GM10847 (cell line): ENCODE results near the gene SHISA5.
A peak's percentile ranks its signal among the peaks of the same experiment; 100 is the strongest.

Experiments used
- POLR2A ChIP-seq: IDR thresholded peaks from 2 replicates; pipeline ENCODE4 v1.6.1; 2011; ENCODE audit not compliant: insufficient read length; ENCODE audit errors: extremely low read depth

The SHISA5 gene

DNA sequence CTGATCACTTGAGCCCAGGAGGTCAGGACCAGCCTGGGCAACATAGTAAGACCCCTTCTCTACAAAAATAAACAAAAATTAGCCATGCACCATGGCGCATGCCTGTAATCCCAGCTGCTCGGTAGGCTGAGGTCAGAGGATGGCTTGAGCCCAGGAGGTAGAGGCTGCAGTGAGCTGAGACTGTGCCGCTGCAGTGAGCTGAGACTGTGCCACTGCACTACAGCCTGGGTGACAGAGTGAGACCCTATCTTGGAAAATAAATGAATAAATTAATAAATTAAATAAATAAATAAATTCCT lies 10.8 kb downstream of the SHISA5 start:
- TF ChIP-seq POLR2A, result no peak

DNA sequence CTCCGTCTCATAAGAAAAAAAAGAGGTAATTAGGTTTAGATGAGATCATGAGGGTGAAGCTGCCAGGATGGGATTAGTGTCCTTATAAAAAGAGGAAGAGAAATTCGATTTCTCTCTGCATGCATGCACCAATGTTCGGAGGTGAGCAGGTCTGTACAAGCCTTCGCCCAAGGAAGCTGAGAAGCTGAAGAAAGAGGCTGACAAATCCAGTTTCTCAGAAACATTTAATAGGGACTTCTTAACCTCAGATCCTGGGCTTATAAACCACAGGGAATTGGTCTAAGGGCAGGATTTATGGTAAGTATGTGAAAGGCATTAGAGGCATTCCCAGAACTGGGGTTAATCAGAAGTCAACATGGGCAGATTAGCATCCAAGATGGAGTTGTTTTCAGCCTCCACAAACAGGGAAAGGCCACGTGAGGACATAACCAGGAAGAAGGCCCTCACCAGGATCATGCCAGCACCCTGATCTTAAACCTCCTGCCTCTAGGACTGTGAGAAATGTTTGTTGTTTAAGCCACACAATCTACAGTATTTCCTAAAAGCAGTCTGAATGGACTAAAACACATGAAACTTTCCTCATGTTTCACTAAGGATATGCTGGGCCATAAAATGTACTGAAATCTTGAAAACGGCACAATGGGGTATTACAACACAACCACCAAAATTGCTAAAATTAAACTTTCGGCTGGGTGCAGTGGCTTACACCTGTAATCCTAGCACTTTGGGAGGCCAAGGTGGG lies 11.3 kb downstream of the SHISA5 start:
- TF ChIP-seq POLR2A, result no peak

DNA sequence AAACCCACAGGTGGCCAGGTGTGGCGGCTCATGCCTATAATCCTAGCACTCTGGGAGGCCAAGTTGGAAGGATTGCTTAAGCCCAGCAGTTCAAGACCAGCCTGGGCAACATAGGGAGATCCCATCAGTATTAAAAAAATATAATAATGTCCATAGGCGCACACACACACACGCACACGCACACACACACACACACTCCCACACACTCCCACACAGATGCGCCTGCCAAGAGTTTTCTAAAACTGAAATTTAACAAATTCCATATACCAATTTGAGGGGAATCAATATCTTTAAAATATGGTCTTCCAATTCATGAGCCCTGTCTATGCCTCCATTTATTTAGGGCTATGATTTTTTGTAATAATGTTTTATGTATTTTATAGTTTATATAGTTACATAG lies 17.0 kb downstream of the SHISA5 start:
- no peak for TF ChIP-seq POLR2A

DNA sequence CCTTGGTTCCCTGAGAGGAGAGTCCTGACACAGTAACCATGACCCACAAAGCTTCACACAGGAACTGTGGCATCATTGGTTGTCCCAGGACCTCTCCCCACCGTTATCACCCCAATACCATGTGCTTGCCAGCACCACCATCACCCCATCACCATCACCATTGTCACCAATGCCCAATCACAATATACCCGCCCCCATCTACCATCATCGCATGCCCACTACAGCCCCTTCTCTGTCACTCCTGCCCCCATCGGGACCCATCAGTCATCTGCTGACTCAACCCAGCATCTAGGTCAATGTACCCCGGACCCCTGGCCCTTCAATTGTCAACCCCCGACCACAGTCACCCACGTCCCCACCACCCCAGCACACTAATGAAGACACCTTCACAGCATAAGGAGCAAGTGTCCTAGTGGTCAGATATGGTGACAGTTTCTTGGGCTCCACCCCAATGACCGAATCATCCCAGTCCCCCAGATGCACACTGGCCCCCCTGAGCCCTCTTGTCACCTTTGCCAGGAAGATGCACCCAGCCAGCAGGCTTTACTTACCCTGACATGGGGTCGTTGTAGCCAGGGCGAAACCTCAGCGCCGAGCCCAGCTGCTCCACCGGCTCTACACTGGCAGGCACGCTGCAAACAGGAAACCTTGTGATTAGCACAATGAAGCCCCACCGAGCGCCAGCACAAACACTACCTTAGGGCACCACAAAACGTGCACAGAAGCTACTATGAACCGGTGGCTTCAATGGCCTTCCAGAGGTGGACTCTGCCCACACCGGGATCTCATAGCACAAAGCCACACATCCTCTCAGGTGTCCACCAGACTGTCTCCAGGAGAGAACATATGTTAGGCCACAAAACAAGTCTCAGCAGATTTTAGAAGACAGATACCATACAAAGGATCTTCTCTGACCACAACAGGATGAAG lies 25.1 kb downstream of the SHISA5 start:
- no peak for TF ChIP-seq POLR2A

GRCh38 chr3:48477959-48478520 lies 25.9 kb downstream of the SHISA5 start:
- no peak for TF ChIP-seq POLR2A

GRCh38 chr3:48476426-48477053 lies 27.4 kb downstream of the SHISA5 start:
- TF ChIP-seq POLR2A, result no peak

DNA sequence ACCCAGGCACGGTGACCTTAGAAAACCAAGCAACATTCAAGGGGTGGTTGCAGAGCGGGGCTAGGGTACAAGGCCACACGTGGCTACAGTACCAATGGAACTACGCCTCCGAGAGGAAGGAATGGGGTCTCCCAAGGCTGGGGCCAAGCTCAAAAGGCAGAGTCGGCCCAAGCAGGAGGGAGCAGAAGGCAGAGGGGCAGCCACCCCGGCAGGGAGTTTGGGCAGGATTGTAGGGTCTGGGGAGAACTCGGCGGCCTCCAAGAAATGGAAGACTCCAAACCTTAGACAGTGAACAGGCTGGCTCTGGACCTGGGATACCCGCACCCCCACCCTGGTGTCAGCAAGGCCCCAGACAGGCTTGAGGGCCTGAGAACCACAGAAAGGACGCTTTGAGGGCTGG lies 28.8 kb downstream of the SHISA5 start:
- no peak for TF ChIP-seq POLR2A

DNA sequence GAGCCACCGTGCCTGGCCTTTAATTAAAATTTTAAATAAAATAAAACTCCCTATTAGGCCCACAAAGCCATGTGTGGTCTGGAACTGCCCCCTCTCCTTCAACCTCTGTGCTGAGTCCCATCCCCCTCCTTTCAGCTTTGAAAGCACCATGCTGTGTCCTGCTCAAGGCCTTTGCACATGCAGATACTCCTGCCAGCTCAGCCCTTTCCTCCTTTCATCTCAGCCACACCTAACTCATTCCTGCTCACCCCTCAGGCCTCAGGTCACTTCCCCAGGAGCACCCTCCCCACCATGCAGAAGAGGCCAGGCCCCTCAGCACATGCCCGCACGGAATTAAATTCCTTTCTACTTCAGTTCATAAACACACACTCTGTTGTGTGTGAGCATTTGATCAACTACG lies 29.4 kb downstream of the SHISA5 start:
- TF ChIP-seq POLR2A, result no peak

DNA sequence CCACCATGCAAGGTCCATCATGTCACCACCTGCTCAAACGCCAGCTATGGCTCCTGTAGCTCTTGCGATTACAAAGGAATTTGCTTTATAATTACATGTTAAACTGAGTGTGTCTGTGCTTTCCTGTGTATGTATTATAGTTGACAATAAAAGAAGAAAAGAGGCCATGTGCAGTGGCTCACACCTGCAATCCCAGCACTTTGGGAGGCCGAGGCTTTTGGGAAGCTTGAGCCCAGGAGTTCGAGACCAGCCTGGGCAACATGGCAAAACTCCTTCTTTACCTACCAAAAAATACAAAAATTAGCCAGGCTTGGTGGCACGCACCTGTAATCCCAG lies 30.4 kb downstream of the SHISA5 start:
- no peak for TF ChIP-seq POLR2A

GRCh38 chr3:48472923-48473616 lies 30.9 kb downstream of the SHISA5 start:
- peak; percentile 83 for TF ChIP-seq POLR2A

- no peak for TF ChIP-seq POLR2A
These were observed 31.4 kb downstream of the SHISA5 start for GRCh38 chr3:48472673-48472922.

DNA sequence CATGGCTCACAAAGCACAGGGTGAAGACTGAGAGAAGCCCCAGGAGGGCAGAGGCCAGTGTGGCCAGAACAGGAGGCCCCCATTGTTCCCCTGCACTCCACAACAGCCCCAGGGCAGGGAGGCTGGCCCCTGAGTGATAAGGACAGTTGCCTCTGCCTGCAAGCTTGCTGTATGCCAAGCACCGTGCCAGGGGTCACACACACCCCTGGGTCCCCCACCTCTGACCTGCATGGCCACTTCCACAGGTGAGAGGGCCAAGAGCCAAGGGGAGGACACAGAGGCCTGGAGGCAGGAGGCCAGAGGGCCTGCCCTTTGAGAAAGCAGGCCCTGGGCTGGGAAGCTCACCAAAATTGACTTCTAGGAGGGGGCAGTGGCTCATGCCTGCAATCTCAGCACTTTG lies 33.7 kb downstream of the SHISA5 start:
- TF ChIP-seq POLR2A, result no peak

GRCh38 chr3:48469046-48469915 lies 34.7 kb downstream of the SHISA5 start:
- no peak for TF ChIP-seq POLR2A

DNA sequence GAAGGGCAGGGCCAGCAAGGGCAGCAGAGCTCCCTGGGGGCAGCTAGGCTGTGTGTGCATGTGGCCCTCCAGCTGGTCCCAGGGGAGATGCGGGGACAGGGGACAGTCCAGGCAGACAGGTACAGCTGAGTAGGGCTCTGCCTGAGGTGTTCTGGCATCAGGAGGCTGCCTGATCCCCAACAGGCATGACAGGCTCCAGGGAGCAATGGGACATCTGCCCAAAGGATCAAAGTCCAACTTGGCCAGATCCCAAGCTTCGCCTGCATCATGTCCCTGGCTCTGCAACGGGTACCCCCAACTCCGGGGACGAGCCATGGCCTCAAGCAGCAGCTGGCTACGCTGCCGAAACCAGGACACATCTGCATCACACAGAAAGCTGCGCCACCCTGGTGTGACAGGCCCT lies 35.6 kb downstream of the SHISA5 start:
- peak; percentile 17 for TF ChIP-seq POLR2A
